Gastroesophageal sphincter (tissue), 3 donors: Measurements from ENCODE around the gene FOXJ3.

Experiments used
- CTCF ChIP-seq, 4 experiments: fragments of 200-600 bp in 2 of 4; fragments of 450-650 bp in 2 of 4; sonication (generic) in 1 of 4; IDR thresholded peaks; one replicate each; pipeline ENCODE4 v1.5.1; 2017 to 2019; ENCODE audit warnings: antibody characterized with exemption in 4 of 4, mild to moderate bottlenecking in 2 of 4, moderate library complexity in 2 of 4
- EP300 ChIP-seq: sonication (generic); formaldehyde crosslinking; IDR thresholded peaks from one replicate; pipeline ENCODE4 v1.6.1; 2017; ENCODE audit warnings: antibody characterized with exemption, mild to moderate bottlenecking
- POLR2A ChIP-seq, 2 donors: fragments of 450-650 bp; IDR thresholded peaks; one replicate each; pipeline ENCODE4 v1.6.1; 2017; ENCODE audit warnings: antibody characterized with exemption in 2 of 2, mild to moderate bottlenecking in 2 of 2, moderate library complexity in 1 of 2
- POLR2AphosphoS5 ChIP-seq: sonication (generic); formaldehyde crosslinking; IDR thresholded peaks from one replicate; pipeline ENCODE4 v1.6.1; 2017; ENCODE audit warnings: antibody characterized with exemption

GRCh38 chr1:42223036-42223435 is 112.0 kb downstream of the FOXJ3 start:
- no peak for TF ChIP-seq CTCF (IDR thresholded peaks at IDR 0.05)
- TF ChIP-seq POLR2AphosphoS5 = no peak
- TF ChIP-seq POLR2A (IDR thresholded peaks at IDR 0.05) = no peak
- no peak for TF ChIP-seq EP300
